Nephron progenitor cell (in vitro differentiated cells): Measurements from ENCODE around the gene PAK5.

Experiments used
- DNase-seq: peaks from one replicate; pipeline ENCODE4 v3.0.0; 2021
- H3K27ac Mint-ChIP-seq: 2 replicates; pipeline ENCODE4 v1.8.0; 2021; ENCODE audit warnings: mild to moderate bottlenecking, moderate library complexity, mixed read lengths
- H3K27me3 Mint-ChIP-seq: 2 replicates; pipeline ENCODE4 v1.8.0; 2021; ENCODE audit warnings: mild to moderate bottlenecking, low read depth, mixed read lengths; ENCODE audit not compliant: poor library complexity
- H3K36me3 Mint-ChIP-seq: 2 replicates; pipeline ENCODE4 v1.8.0; 2021; ENCODE audit warnings: low read depth, mixed read lengths
- H3K4me1 Mint-ChIP-seq: 2 replicates; pipeline ENCODE4 v1.8.0; 2021; ENCODE audit warnings: mixed read lengths
- H3K4me3 Mint-ChIP-seq: 2 replicates; pipeline ENCODE4 v1.8.0; 2021; ENCODE audit warnings: mild to moderate bottlenecking, moderate library complexity, mixed read lengths
- H3K9me3 Mint-ChIP-seq: 2 replicates; pipeline ENCODE4 v1.8.0; 2021; ENCODE audit warnings: mild to moderate bottlenecking, moderate library complexity, mixed read lengths
- TF ChIP-seq, protein P1 (sequence below): fragments of 200-600 bp; sonication (generic); IDR thresholded peaks from 2 replicates; pipeline ENCODE4 v1.5.0; 2021; ENCODE audit warnings: antibody characterized with exemption

The PAK5 gene

DNA sequence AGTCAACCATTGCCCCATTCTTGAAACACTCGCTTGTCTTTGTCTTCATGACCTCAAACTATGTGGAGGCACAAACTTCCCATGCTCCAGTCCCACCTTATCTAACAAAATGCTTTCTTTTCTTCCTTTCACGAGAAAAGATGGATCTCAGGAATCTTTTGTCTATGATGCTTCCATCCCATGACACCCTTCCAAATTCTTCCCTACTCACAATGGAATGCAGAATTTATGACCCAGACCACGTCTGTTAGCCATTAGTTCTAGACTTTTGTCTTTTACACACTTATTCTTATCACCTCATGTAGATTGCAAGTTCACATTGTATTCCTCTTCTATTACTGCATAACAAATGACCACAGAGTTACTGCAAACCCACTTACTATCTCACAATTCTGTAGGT lies 348.7 kb downstream of the PAK5 start:
- Mint-ChIP-seq H3K4me3 (no peak overlapping the region), H3K36me3 (no peaks in the 10 kb centered on the region), H3K27me3 (peaks cover 7% of the 10 kb centered on the region), H3K27ac (no peak overlapping the region), H3K4me1 (peaks cover 10% of the 10 kb centered on the region), H3K9me3 (no peaks in the 10 kb centered on the region)
- TF ChIP-seq, protein P1, sequence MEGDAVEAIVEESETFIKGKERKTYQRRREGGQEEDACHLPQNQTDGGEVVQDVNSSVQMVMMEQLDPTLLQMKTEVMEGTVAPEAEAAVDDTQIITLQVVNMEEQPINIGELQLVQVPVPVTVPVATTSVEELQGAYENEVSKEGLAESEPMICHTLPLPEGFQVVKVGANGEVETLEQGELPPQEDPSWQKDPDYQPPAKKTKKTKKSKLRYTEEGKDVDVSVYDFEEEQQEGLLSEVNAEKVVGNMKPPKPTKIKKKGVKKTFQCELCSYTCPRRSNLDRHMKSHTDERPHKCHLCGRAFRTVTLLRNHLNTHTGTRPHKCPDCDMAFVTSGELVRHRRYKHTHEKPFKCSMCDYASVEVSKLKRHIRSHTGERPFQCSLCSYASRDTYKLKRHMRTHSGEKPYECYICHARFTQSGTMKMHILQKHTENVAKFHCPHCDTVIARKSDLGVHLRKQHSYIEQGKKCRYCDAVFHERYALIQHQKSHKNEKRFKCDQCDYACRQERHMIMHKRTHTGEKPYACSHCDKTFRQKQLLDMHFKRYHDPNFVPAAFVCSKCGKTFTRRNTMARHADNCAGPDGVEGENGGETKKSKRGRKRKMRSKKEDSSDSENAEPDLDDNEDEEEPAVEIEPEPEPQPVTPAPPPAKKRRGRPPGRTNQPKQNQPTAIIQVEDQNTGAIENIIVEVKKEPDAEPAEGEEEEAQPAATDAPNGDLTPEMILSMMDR: no peak
- DNase-seq: no peak

DNA sequence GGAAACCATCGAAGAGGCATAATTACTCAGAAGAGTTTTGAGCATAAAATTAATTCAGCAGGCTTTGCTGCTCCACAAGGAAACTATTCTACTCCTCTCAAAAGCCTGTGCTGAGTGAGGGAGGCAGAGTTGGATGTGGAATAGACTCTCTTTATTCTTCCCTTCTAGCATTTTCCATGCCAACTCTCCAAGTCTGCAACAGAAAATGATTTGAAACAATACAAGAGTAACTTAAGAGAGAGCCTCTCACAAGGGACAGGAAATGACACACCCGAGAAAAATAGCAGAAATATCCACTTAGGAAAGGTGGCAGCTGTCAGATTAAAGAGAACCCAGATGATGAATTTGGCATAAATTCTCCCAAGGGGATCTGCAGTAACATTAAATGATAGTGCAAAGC lies 350.8 kb downstream of the PAK5 start:
- DNase-seq: no peak
- TF ChIP-seq, protein P1: no peak
- Mint-ChIP-seq H3K27me3 (peaks cover 2% of the 10 kb centered on the region), H3K4me3 (no peak overlapping the region), H3K4me1 (peaks cover 10% of the 10 kb centered on the region), H3K27ac (no peak overlapping the region), H3K36me3 (no peaks in the 10 kb centered on the region), H3K9me3 (no peaks in the 10 kb centered on the region)
